Astrocyte (in vitro differentiated cells and primary cell): ENCODE measurements around the gene FAM110C.

Experiments
- EZH2 ChIP-seq: IDR thresholded peaks from 2 replicates; pipeline ENCODE4 v1.6.1; 2012; ENCODE audit warnings: mild to moderate bottlenecking, low read length, inconsistent platforms; ENCODE audit not compliant: insufficient read depth
- TF ChIP-seq, protein P1 (sequence below): IDR thresholded peaks from 2 replicates; pipeline ENCODE4 v1.5.1; 2011; ENCODE audit warnings: low read depth, mild to moderate bottlenecking, inconsistent platforms, low read length, moderate library complexity; ENCODE audit not compliant: insufficient read depth

DNA sequence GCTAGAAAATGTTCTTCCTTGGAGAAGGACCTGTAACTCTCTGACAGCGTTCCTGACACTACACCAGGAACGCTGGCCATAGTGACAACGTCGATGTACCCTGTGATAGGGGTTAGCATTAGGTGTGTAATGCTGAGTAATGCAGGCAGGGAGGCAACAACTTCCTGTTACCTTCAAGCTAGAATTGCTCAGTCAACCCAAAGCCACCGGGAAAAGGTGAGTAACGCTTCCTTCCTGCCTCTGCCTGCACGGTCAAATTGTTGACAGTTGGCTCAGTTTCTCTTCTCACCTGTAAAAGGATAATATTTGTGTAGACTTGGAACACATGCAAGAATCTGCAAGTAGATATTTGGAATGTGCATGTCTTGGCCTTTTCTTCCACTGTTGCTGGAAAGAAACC, 12.7 kb downstream of the FAM110C start:
- TF ChIP-seq, protein P1, sequence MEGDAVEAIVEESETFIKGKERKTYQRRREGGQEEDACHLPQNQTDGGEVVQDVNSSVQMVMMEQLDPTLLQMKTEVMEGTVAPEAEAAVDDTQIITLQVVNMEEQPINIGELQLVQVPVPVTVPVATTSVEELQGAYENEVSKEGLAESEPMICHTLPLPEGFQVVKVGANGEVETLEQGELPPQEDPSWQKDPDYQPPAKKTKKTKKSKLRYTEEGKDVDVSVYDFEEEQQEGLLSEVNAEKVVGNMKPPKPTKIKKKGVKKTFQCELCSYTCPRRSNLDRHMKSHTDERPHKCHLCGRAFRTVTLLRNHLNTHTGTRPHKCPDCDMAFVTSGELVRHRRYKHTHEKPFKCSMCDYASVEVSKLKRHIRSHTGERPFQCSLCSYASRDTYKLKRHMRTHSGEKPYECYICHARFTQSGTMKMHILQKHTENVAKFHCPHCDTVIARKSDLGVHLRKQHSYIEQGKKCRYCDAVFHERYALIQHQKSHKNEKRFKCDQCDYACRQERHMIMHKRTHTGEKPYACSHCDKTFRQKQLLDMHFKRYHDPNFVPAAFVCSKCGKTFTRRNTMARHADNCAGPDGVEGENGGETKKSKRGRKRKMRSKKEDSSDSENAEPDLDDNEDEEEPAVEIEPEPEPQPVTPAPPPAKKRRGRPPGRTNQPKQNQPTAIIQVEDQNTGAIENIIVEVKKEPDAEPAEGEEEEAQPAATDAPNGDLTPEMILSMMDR: no peak
- no peak for TF ChIP-seq EZH2
